Loucy (cell line): ENCODE data around the gene FHIT.

Experiments used
- H2AFZ ChIP-seq: fragments of 200-600 bp; sonication (generic); 2 replicates; pipeline ENCODE4 v1.6.0; 2016; ENCODE audit warnings: antibody characterized with exemption, mild to moderate bottlenecking, low read length, moderate library complexity
- H3F3A ChIP-seq: fragments of 200-600 bp; 2 replicates; pipeline ENCODE4 v1.6.0; 2016; ENCODE audit warnings: antibody characterized with exemption, low read depth, mild to moderate bottlenecking
- H3K27me3 ChIP-seq: fragments of 200-600 bp; sonication (generic); 2 replicates; pipeline ENCODE4 v1.6.1; 2014; ENCODE audit warnings: low read length, mild to moderate bottlenecking; ENCODE audit not compliant: insufficient read depth, poor library complexity, severe bottlenecking
- H3K36me3 ChIP-seq: fragments of 200-600 bp; sonication (generic); 2 replicates; pipeline ENCODE4 v1.6.1; 2016; ENCODE audit warnings: low read length; ENCODE audit not compliant: insufficient read depth
- H3K4me1 ChIP-seq: fragments of 200-600 bp; sonication (generic); 2 replicates; pipeline ENCODE4 v1.5.1; 2014; ENCODE audit warnings: low read length, mild to moderate bottlenecking; ENCODE audit not compliant: insufficient read depth, poor library complexity, severe bottlenecking
- H3K4me2 ChIP-seq: fragments of 200-600 bp; sonication (generic); 2 replicates; pipeline ENCODE4 v1.6.0; 2014; ENCODE audit warnings: antibody characterized with exemption, low read length, low read depth, mild to moderate bottlenecking; ENCODE audit not compliant: poor library complexity, severe bottlenecking
- H3K4me3 ChIP-seq: fragments of 200-600 bp; sonication (generic); 2 replicates; pipeline ENCODE4 v1.5.1; 2014; ENCODE audit warnings: low read length, mild to moderate bottlenecking, mixed read lengths; ENCODE audit not compliant: poor library complexity, severe bottlenecking
- H3K79me2 ChIP-seq: fragments of 200-600 bp; sonication (generic); 2 replicates; pipeline ENCODE4 v1.6.1; 2014; ENCODE audit warnings: low read length; ENCODE audit not compliant: insufficient read depth
- H3K9ac ChIP-seq: fragments of 200-600 bp; sonication (generic); 2 replicates; pipeline ENCODE4 v1.6.0; 2014; ENCODE audit warnings: mild to moderate bottlenecking, low read depth, low read length, moderate library complexity; ENCODE audit not compliant: poor library complexity, severe bottlenecking
- H3K9me2 ChIP-seq: fragments of 200-600 bp; sonication (generic); replicated peaks from 2 replicates; pipeline ENCODE4 v1.6.1; 2016; ENCODE audit warnings: low read depth, low read length, mixed read lengths
- H3K9me3 ChIP-seq: fragments of 200-600 bp; sonication (generic); 2 replicates; pipeline ENCODE4 v1.6.1; 2014; ENCODE audit warnings: mild to moderate bottlenecking, antibody characterized with exemption, low read length, low read depth; ENCODE audit not compliant: insufficient read depth
- H4K20me1 ChIP-seq: fragments of 200-600 bp; sonication (generic); 2 replicates; pipeline ENCODE4 v1.6.0; 2014; ENCODE audit warnings: antibody characterized with exemption, low read length, mild to moderate bottlenecking; ENCODE audit not compliant: insufficient read depth, poor library complexity, severe bottlenecking
- CTCF ChIP-seq: fragments of 200-600 bp; sonication (generic); conservative IDR thresholded peaks from 2 replicates; pipeline ENCODE4 v1.5.1; 2014; ENCODE audit warnings: mild to moderate bottlenecking, antibody characterized with exemption, low read length
- EZH2phosphoT487 ChIP-seq: fragments of 200-600 bp; IDR thresholded peaks from 2 replicates; pipeline ENCODE4 v1.6.1; 2018; ENCODE audit warnings: antibody characterized with exemption, mild to moderate bottlenecking, moderate library complexity, borderline replicate concordance

FHIT gene

DNA sequence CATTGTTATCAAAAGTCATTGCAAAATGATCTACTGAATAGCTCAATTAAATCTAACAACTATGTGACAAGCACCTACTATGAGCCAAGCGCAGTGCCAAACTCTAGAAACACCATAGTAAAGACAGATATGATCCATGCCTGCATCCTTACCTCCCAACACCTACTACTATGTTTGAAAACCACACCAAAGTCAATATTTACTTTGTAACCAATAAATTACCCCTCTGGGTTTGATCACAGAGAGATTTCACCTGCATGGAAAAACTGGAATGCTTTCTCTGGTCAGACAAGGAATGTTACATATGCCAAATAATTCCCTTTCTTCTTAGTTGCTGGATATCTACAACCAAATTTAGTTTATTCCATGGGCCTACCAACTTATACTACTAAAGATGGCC is 422.2 kb downstream of the FHIT start:
- Histone ChIP-seq H4K20me1 (no peaks in the 10 kb centered on the region), H3K9ac (no peak overlapping the region), H3K9me2 (no peaks in the 10 kb centered on the region), H3F3A (no peaks in the 10 kb centered on the region), H3K36me3 (no peaks in the 10 kb centered on the region), H3K4me2 (no peak overlapping the region), H2AFZ (no peak overlapping the region), H3K79me2 (no peaks in the 10 kb centered on the region), H3K9me3 (no peaks in the 10 kb centered on the region), H3K4me3 (no peak overlapping the region), H3K4me1 (no peaks in the 10 kb centered on the region), H3K27me3 (no peaks in the 10 kb centered on the region)
- TF ChIP-seq CTCF: no peak

- Histone ChIP-seq H2AFZ (no peak overlapping the region), H3K4me1 (no peaks in the 10 kb centered on the region)
Observed at GRCh38 chr3:60827666-60828065, 423.6 kb downstream of the FHIT start.

GRCh38 chr3:60826511-60826910 is 424.7 kb downstream of the FHIT start:
- Histone ChIP-seq H3K4me1 (no peaks in the 10 kb centered on the region), H3K9me2 (no peaks in the 10 kb centered on the region), H3K9me3 (no peaks in the 10 kb centered on the region), H3K36me3 (no peaks in the 10 kb centered on the region), H3K9ac (no peak overlapping the region), H4K20me1 (no peaks in the 10 kb centered on the region), H3K4me3 (no peak overlapping the region), H3F3A (no peaks in the 10 kb centered on the region), H3K27me3 (no peaks in the 10 kb centered on the region), H3K79me2 (no peaks in the 10 kb centered on the region), H2AFZ (no peak overlapping the region), H3K4me2 (no peak overlapping the region)
- no peak for TF ChIP-seq CTCF
- no peak for TF ChIP-seq EZH2phosphoT487

More at GRCh38 chr3:60827666-60828065, 423.6 kb downstream of the FHIT start:
- Histone ChIP-seq H4K20me1 (no peaks in the 10 kb centered on the region), H3K9me2 (no peaks in the 10 kb centered on the region), H3K4me2 (no peak overlapping the region), H3K79me2 (no peaks in the 10 kb centered on the region), H3K9ac (no peak overlapping the region), H3F3A (no peaks in the 10 kb centered on the region), H3K9me3 (no peaks in the 10 kb centered on the region), H3K36me3 (no peaks in the 10 kb centered on the region), H3K4me3 (no peak overlapping the region), H3K27me3 (no peaks in the 10 kb centered on the region)
- TF ChIP-seq CTCF (no peak), EZH2phosphoT487 (no peak)
